GM23338 (cell line): Measurements from ENCODE around the gene LPAR6. TPM values are rescaled to one million over a fixed set of nuclear protein-coding genes. Genes with fewer than 3 reads are reported as not detected.
"Not testable (repeated sequence)": the region's sequence is repeated elsewhere in the genome, so short reads cannot be mapped to it uniquely, and the experiment has no call there.

Experiments
- ATAC-seq: fragments of 200-7000 bp; cut with Tn5 transposase; 3 replicates; pipeline ENCODE4 v1.9.1; 2020
- DNase-seq: peaks from one replicate; pipeline ENCODE4 v3.0.0-alpha.2; 2015; ENCODE audit warnings: low spot score
- H2AFZ ChIP-seq: fragments of 200-600 bp; sonication (generic); 2 replicates; pipeline ENCODE4 v1.8.0; 2016; ENCODE audit warnings: antibody characterized with exemption, mild to moderate bottlenecking, moderate library complexity
- H3F3A ChIP-seq: fragments of 200-600 bp; sonication (generic); replicated peaks from 2 replicates; pipeline ENCODE4 v1.8.0; 2017; ENCODE audit warnings: antibody characterized with exemption, mixed run types, low read depth
- H3K27ac ChIP-seq: fragments of 200-600 bp; sonication (generic); 2 replicates; pipeline ENCODE4 v1.6.1; 2016; ENCODE audit warnings: low read depth
- H3K27me3 ChIP-seq: fragments of 200-600 bp; sonication (generic); 2 replicates; pipeline ENCODE4 v1.8.0; 2016; ENCODE audit warnings: mild to moderate bottlenecking, mixed run types, moderate library complexity; ENCODE audit not compliant: insufficient read depth
- H3K36me3 ChIP-seq: fragments of 200-600 bp; sonication (generic); 2 replicates; pipeline ENCODE4 v1.8.0; 2016; ENCODE audit warnings: mild to moderate bottlenecking; ENCODE audit not compliant: insufficient read depth
- H3K4me1 ChIP-seq: fragments of 200-600 bp; sonication (generic); 2 replicates; pipeline ENCODE4 v1.8.0; 2016; ENCODE audit warnings: mild to moderate bottlenecking, moderate library complexity; ENCODE audit not compliant: insufficient read depth
- H3K4me2 ChIP-seq: fragments of 200-600 bp; sonication (generic); 2 replicates; pipeline ENCODE4 v1.7.1; 2017; ENCODE audit warnings: mixed run types
- H3K4me3 ChIP-seq: fragments of 200-600 bp; sonication (generic); 2 replicates; pipeline ENCODE4 v1.6.1; 2016; ENCODE audit warnings: mixed run types
- H3K79me2 ChIP-seq: fragments of 200-600 bp; sonication (generic); replicated peaks from 2 replicates; pipeline ENCODE4 v1.8.0; 2017; ENCODE audit warnings: mild to moderate bottlenecking; ENCODE audit not compliant: insufficient read depth
- H3K9me2 ChIP-seq: fragments of 200-600 bp; sonication (generic); 2 replicates; pipeline ENCODE4 v1.8.0; 2017; ENCODE audit not compliant: insufficient read depth
- H4K20me1 ChIP-seq: fragments of 200-600 bp; sonication (generic); replicated peaks from 2 replicates; pipeline ENCODE4 v1.8.0; 2017; ENCODE audit warnings: mild to moderate bottlenecking; ENCODE audit not compliant: insufficient read depth
- H3K27ac Mint-ChIP-seq: 2 replicates; pipeline ENCODE4 v1.8.0; 2020; ENCODE audit warnings: inconsistent platforms, mild to moderate bottlenecking, moderate library complexity, mixed read lengths
- H3K27me3 Mint-ChIP-seq: 3 replicates; pipeline ENCODE4 v1.8.0; 2022; ENCODE audit warnings: low read depth, mild to moderate bottlenecking, moderate library complexity, mixed read lengths, inconsistent platforms; ENCODE audit not compliant: insufficient read depth, poor library complexity
- H3K36me3 Mint-ChIP-seq: 3 replicates; pipeline ENCODE4 v1.8.0; 2021; ENCODE audit warnings: low read depth, mild to moderate bottlenecking, inconsistent platforms, moderate library complexity, mixed read lengths
- H3K4me1 Mint-ChIP-seq: 3 replicates; pipeline ENCODE4 v1.8.0; 2020; ENCODE audit warnings: mild to moderate bottlenecking, inconsistent platforms, mixed read lengths
- H3K4me3 Mint-ChIP-seq: 3 replicates; pipeline ENCODE4 v1.8.0; 2021; ENCODE audit warnings: moderate library complexity, mild to moderate bottlenecking, inconsistent platforms, mixed read lengths
- H3K9me3 Mint-ChIP-seq: 3 replicates; pipeline ENCODE4 v1.8.0; 2020; ENCODE audit warnings: moderate library complexity, mild to moderate bottlenecking, inconsistent platforms, mixed read lengths
- CREB1 ChIP-seq: fragments of 250-450 bp; sonication (Bioruptor Pico); IDR thresholded peaks from 2 replicates; pipeline ENCODE4 v1.5.0; 2020; ENCODE audit warnings: low read depth, mild to moderate bottlenecking, moderate library complexity
- EZH2 ChIP-seq: fragments of 200-600 bp; sonication (generic); IDR thresholded peaks from one replicate; pipeline ENCODE4 v1.8.0; 2017; ENCODE audit warnings: antibody characterized with exemption, mild to moderate bottlenecking, low read depth; ENCODE audit not compliant: unreplicated experiment
- EZH2phosphoT487 ChIP-seq: fragments of 200-600 bp; sonication (generic); IDR thresholded peaks from one replicate; pipeline ENCODE4 v1.8.1; 2018; ENCODE audit warnings: antibody characterized with exemption; ENCODE audit not compliant: unreplicated experiment
- JUNB ChIP-seq: IDR thresholded peaks from one replicate; pipeline ENCODE4 v1.6.1; 2016; ENCODE audit warnings: antibody characterized with exemption; ENCODE audit not compliant: unreplicated experiment
- NANOG ChIP-seq: IDR thresholded peaks from 2 replicates; pipeline ENCODE4 v1.6.1; 2016; ENCODE audit warnings: antibody characterized with exemption, borderline replicate concordance
- POLR2AphosphoS5 ChIP-seq: IDR thresholded peaks from 2 replicates; pipeline ENCODE4 v1.6.1; 2016; ENCODE audit warnings: antibody characterized with exemption, low read depth
- STAT1 ChIP-seq: IDR thresholded peaks from one replicate; pipeline ENCODE4 v1.6.1; 2016; ENCODE audit warnings: antibody characterized with exemption; ENCODE audit not compliant: unreplicated experiment
- ZNF114 ChIP-seq: fragments of 250-450 bp; sonication (Bioruptor Pico); IDR thresholded peaks from 2 replicates; pipeline ENCODE4 v1.5.0; 2020; ENCODE audit warnings: mild to moderate bottlenecking, moderate library complexity
- ZNF331 ChIP-seq: fragments of 250-450 bp; sonication (Bioruptor Pico); IDR thresholded peaks from 2 replicates; pipeline ENCODE4 v1.5.0; 2020; ENCODE audit warnings: low read depth, mild to moderate bottlenecking, moderate library complexity
- polyA plus RNA-seq: library from polyadenylated mRNA; unstranded; fragments of >200 nt; fragmentation: Nextera tagmentation; extraction: Ambion mirVana; gene quantifications from 2 replicates; pipeline ENCODE4 v1.2.1, GENCODE V29; 2016
- total RNA-seq: library from RNA; depleted of rRNA; stranded (reverse); fragments of >200 nt; shearing (Covaris generic); gene quantifications from 2 replicates; pipeline ENCODE4 v1.2.3, GENCODE V29; 2014
- TF ChIP-seq, protein P1 (sequence below), 2 experiments: fragments of 200-600 bp in 1 of 2; sonication (generic) in 1 of 2; conservative IDR thresholded peaks; 2 replicates each; pipeline versions ENCODE4 v1.5.1 to v1.6.1; 2016 to 2017; ENCODE audit warnings: antibody characterized with exemption in 2 of 2, low read depth in 2 of 2, mild to moderate bottlenecking in 2 of 2, moderate library complexity in 1 of 2
- TF ChIP-seq, protein P2 (sequence below): IDR thresholded peaks from one replicate; pipeline ENCODE4 v1.6.1; 2018; ENCODE audit warnings: antibody characterized with exemption; ENCODE audit not compliant: unreplicated experiment
- TF ChIP-seq, protein P3 (sequence below): IDR thresholded peaks from 2 replicates; pipeline ENCODE4 v1.6.1; 2016; ENCODE audit warnings: antibody characterized with exemption

Gene LPAR6
- total and polyA plus RNA-seq, 2 experiments from 2014 or later = 1.4 to 2.1 TPM

DNA sequence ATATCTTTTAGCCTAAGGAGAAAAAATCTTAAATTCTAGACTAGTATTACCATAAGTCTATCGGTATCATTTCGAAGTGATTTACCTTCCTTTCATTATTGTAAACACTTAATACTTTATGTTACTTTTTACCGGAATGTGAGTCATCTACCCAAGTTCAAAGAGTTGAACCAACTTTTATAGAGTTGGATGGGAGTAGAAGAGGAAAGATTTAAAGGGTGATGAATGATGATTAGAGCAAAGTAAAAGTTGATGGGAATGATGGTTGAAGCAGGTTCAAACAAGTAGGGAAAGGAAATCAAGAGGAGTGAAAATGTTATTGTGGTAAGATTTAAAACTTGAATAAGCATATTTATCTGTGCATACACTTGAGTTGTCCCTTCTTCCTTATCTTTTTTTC, 11.3 kb upstream of the LPAR6 start (continued):
- TF ChIP-seq, protein P1, sequence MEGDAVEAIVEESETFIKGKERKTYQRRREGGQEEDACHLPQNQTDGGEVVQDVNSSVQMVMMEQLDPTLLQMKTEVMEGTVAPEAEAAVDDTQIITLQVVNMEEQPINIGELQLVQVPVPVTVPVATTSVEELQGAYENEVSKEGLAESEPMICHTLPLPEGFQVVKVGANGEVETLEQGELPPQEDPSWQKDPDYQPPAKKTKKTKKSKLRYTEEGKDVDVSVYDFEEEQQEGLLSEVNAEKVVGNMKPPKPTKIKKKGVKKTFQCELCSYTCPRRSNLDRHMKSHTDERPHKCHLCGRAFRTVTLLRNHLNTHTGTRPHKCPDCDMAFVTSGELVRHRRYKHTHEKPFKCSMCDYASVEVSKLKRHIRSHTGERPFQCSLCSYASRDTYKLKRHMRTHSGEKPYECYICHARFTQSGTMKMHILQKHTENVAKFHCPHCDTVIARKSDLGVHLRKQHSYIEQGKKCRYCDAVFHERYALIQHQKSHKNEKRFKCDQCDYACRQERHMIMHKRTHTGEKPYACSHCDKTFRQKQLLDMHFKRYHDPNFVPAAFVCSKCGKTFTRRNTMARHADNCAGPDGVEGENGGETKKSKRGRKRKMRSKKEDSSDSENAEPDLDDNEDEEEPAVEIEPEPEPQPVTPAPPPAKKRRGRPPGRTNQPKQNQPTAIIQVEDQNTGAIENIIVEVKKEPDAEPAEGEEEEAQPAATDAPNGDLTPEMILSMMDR (conservative IDR thresholded peaks at IDR 0.05; ENCODE audit: low read depth in 2 of 2) = no peak
- TF ChIP-seq CREB1 (CRISPR knock-in tag) (no peak), ZNF114 (CRISPR knock-in tag) (no peak), ZNF331 (CRISPR knock-in tag) (no peak), JUNB (no peak), NANOG (no peak), EZH2phosphoT487 (no peak), POLR2AphosphoS5 (no peak), STAT1 (no peak), EZH2 (no peak)
- TF ChIP-seq, protein P2, sequence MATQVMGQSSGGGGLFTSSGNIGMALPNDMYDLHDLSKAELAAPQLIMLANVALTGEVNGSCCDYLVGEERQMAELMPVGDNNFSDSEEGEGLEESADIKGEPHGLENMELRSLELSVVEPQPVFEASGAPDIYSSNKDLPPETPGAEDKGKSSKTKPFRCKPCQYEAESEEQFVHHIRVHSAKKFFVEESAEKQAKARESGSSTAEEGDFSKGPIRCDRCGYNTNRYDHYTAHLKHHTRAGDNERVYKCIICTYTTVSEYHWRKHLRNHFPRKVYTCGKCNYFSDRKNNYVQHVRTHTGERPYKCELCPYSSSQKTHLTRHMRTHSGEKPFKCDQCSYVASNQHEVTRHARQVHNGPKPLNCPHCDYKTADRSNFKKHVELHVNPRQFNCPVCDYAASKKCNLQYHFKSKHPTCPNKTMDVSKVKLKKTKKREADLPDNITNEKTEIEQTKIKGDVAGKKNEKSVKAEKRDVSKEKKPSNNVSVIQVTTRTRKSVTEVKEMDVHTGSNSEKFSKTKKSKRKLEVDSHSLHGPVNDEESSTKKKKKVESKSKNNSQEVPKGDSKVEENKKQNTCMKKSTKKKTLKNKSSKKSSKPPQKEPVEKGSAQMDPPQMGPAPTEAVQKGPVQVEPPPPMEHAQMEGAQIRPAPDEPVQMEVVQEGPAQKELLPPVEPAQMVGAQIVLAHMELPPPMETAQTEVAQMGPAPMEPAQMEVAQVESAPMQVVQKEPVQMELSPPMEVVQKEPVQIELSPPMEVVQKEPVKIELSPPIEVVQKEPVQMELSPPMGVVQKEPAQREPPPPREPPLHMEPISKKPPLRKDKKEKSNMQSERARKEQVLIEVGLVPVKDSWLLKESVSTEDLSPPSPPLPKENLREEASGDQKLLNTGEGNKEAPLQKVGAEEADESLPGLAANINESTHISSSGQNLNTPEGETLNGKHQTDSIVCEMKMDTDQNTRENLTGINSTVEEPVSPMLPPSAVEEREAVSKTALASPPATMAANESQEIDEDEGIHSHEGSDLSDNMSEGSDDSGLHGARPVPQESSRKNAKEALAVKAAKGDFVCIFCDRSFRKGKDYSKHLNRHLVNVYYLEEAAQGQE = no peak
- TF ChIP-seq, protein P3, sequence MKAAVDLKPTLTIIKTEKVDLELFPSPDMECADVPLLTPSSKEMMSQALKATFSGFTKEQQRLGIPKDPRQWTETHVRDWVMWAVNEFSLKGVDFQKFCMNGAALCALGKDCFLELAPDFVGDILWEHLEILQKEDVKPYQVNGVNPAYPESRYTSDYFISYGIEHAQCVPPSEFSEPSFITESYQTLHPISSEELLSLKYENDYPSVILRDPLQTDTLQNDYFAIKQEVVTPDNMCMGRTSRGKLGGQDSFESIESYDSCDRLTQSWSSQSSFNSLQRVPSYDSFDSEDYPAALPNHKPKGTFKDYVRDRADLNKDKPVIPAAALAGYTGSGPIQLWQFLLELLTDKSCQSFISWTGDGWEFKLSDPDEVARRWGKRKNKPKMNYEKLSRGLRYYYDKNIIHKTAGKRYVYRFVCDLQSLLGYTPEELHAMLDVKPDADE = no peak

DNA sequence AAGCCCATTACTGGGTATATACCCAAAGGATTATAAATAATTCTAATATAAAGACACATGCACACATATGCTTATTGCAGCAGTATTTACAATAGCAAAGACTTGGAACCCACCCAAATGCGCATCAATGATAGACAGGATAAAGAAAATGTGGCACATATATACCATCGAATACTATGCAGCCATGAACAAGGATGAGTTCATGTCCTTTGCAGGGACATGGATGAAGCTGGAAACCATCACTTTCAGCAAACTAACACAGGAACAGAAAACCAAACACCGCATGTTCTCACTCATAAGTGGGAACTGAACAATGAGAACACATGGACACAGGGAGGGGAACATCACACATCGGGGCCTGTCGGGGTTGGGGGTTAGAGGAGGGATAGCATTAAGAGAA, 9.1 kb upstream of the LPAR6 start:
- not testable (repeated sequence) for H3K4me1 ChIP-seq, H3K27ac Mint-ChIP-seq, H3K4me3 Mint-ChIP-seq, H3K4me1 Mint-ChIP-seq, H4K20me1 ChIP-seq, H3K79me2 ChIP-seq, ATAC-seq, H3K27me3 Mint-ChIP-seq, H3K9me2 ChIP-seq, DNase-seq, H3K27ac ChIP-seq, H3K4me2 ChIP-seq, H3K36me3 ChIP-seq, H3K27me3 ChIP-seq, H2AFZ ChIP-seq, H3K4me3 ChIP-seq, H3F3A ChIP-seq
- H3K9me3 Mint-ChIP-seq = peaks cover 31% of the 10 kb centered on the region
- peaks cover 29% of the 10 kb centered on the region for H3K36me3 Mint-ChIP-seq
